ENCODE data around the gene PHLDB3.

- TF ChIP-seq CTCF (IDR thresholded peaks at IDR 0.05) (peak; percentile 23 to 66 (median 45)), POLR2A (IDR thresholded peaks at IDR 0.05) (no peak)
Observed at GRCh38 chr19:43425567-43426392, 78.8 kb downstream of the PHLDB3 start.

Data from esophagus squamous epithelium (tissue), 4 donors.